ENCODE results near the gene SERPINB10.

- TF ChIP-seq EP300 (IDR thresholded peaks at IDR 0.05) (no peak), CTCF (IDR thresholded peaks at IDR 0.05) (no peak), POLR2A (IDR thresholded peaks at IDR 0.05) (no peak)
Observed at GRCh38 chr18:63936156-63936931, 28.6 kb downstream of the SERPINB10 start.
